Panc1 (cell line): ENCODE data around the gene FOXN4. TPM values are rescaled to one million over a fixed set of nuclear protein-coding genes. Genes with fewer than 3 reads are reported as not detected.

Source experiments
- ATAC-seq: fragments of 200-7000 bp; cut with Tn5 transposase; 2 replicates; pipeline ENCODE4 v1.9.1; 2020; ENCODE audit warnings: mild to moderate bottlenecking, moderate library complexity
- BruUV-seq: library from RNA; stranded (reverse); fragments of 400-500 nt; replicated peaks from 2 replicates; lab custom pipeline; 2021; lab: Mats Ljungman, UMichigan
- CTCF ChIA-PET: fragments of 300-600 bp; sonication (Branson Sonifier 250); formaldehyde crosslinking; loops from one replicate; lab custom pipeline; 2022; ENCODE audit warnings: antibody characterized with exemption; lab: Charles Lee
- POLR2A ChIA-PET: fragments of 300-600 bp; sonication (Branson Sonifier 250); formaldehyde crosslinking; loops from one replicate; lab custom pipeline; 2022; ENCODE audit warnings: antibody characterized with exemption; lab: Charles Lee
- DNase-seq: peaks from one replicate; pipeline ENCODE4 v3.0.0-alpha.2; 2010; ENCODE audit warnings: low read depth, low spot score
- H3K27ac ChIP-seq: 2 replicates; pipeline ENCODE4 v1.5.1; 2011; ENCODE audit warnings: mild to moderate bottlenecking, low read length, inconsistent platforms
- H3K27me3 ChIP-seq: fragments of 200-500 bp; sonication (Bioruptor generic); 2 replicates; pipeline ENCODE4 v1.6.0; 2014; ENCODE audit warnings: low read length, inconsistent platforms; ENCODE audit not compliant: control insufficient read depth, insufficient read depth
- H3K36me3 ChIP-seq: fragments of 200-500 bp; sonication (Bioruptor generic); 2 replicates; pipeline ENCODE4 v1.5.1; 2014; ENCODE audit warnings: inconsistent platforms, mild to moderate bottlenecking, low read length, moderate library complexity; ENCODE audit not compliant: control insufficient read depth, insufficient read depth
- H3K4me1 ChIP-seq: 2 replicates; pipeline ENCODE4 v1.5.1; 2011; ENCODE audit warnings: inconsistent platforms, mild to moderate bottlenecking, low read length, moderate library complexity; ENCODE audit not compliant: control insufficient read depth, insufficient read depth
- H3K4me3 ChIP-seq, 2 experiments: 2 replicates each; pipeline ENCODE4 v1.5.1; 2011 to 2012; ENCODE audit warnings: low read depth in 2 of 2, low read length in 2 of 2, mild to moderate bottlenecking in 2 of 2, inconsistent platforms in 1 of 2, moderate library complexity in 1 of 2
- H3K9me3 ChIP-seq: fragments of 200-500 bp; sonication (Bioruptor generic); 2 replicates; pipeline ENCODE4 v1.5.1; 2014; ENCODE audit warnings: low read depth, mild to moderate bottlenecking, inconsistent platforms, low read length, moderate library complexity; ENCODE audit not compliant: control insufficient read depth, insufficient read depth
- CTCF ChIP-seq: fragments of 450-650 bp; IDR thresholded peaks from 2 replicates; pipeline ENCODE4 v1.5.1; 2017; ENCODE audit warnings: mild to moderate bottlenecking
- POLR2AphosphoS5 ChIP-seq: IDR thresholded peaks from 2 replicates; pipeline ENCODE4 v1.6.1; 2012; ENCODE audit warnings: mild to moderate bottlenecking, low read depth, low read length, moderate library complexity
- REST ChIP-seq, 2 experiments: IDR thresholded peaks; 2 replicates each; pipeline ENCODE4 v1.6.1; 2011 to 2012; ENCODE audit warnings: low read depth in 2 of 2, control low read depth in 1 of 2, low read length in 1 of 2, mild to moderate bottlenecking in 1 of 2, moderate library complexity in 1 of 2; ENCODE audit not compliant: insufficient read depth in 1 of 2
- SIN3A ChIP-seq: IDR thresholded peaks from 2 replicates; pipeline ENCODE4 v1.6.1; 2012; ENCODE audit warnings: low read depth, mild to moderate bottlenecking, low read length, moderate library complexity, borderline replicate concordance; ENCODE audit not compliant: insufficient read depth
- TCF7L2 ChIP-seq: IDR thresholded peaks from 2 replicates; pipeline ENCODE4 v1.6.1; 2011; ENCODE audit warnings: mild to moderate bottlenecking, low read depth, low read length, inconsistent platforms
- in situ Hi-C: cut with HindIII; loops from 2 replicates; pipeline ENCODE4 v1.10.0; 2016; ENCODE audit warnings: low sequenced_read_pairs, low pct_unique_long_range_greater_than_20kb
- intact Hi-C: fragments of 100-400 bp; cut with micrococcal nuclease; formaldehyde crosslinking; loops from one replicate; pipeline ENCODE4 v1.10.0; 2022; ENCODE audit not compliant: unreplicated experiment
- total RNA-seq: library from RNA; stranded (reverse); gene quantifications from one replicate; pipeline ENCODE4 v1.2.1, GENCODE V29; 2021; ENCODE audit not compliant: unreplicated experiment

FOXN4 gene
- total RNA-seq, 1 experiment from 2014 or later: 0.08 TPM

- DNase-seq (no peak), ATAC-seq (no peak)
- Histone ChIP-seq H3K27ac (no peak overlapping the region), H3K4me1 (no peaks in the 10 kb centered on the region), H3K36me3 (no peaks in the 10 kb centered on the region), H3K9me3 (peaks cover 7% of the 10 kb centered on the region; the same call in 1 of the 2 replicates), H3K4me3 (no peak overlapping the region), H3K27me3 (no peaks in the 10 kb centered on the region)
- no TSS peak for BruUV-seq
- CTCF ChIA-PET: no interaction called here
- in situ Hi-C loops: no loop called here
- POLR2A ChIA-PET: no interaction called here
- intact Hi-C loops: loop anchor here (10.0 kb wide), 1 partner anchor 143 kb away; the partner anchor contains the start of gene ACACB
- no peak for TF ChIP-seq POLR2AphosphoS5
- no peak for TF ChIP-seq CTCF
- no peak for TF ChIP-seq REST (IDR thresholded peaks at IDR 0.05; ENCODE audit: insufficient read depth in 1 of 2, low read depth in 2 of 2, low read length in 1 of 2)
- no peak for TF ChIP-seq TCF7L2
- no peak for TF ChIP-seq SIN3A
Observed at GRCh38 chr12:109258201-109258600, 50.9 kb downstream of the FOXN4 start.

- DNase-seq (no peak), ATAC-seq (no peak)
- Histone ChIP-seq H3K4me3 (no peak overlapping the region), H3K27ac (no peak overlapping the region), H3K4me1 (no peaks in the 10 kb centered on the region), H3K36me3 (no peaks in the 10 kb centered on the region), H3K27me3 (no peaks in the 10 kb centered on the region), H3K9me3 (peaks cover 7% of the 10 kb centered on the region; the same call in 1 of the 2 replicates)
- TF ChIP-seq TCF7L2 (no peak), REST (IDR thresholded peaks at IDR 0.05; ENCODE audit: insufficient read depth in 1 of 2, low read depth in 2 of 2, low read length in 1 of 2) (no peak), POLR2AphosphoS5 (no peak), SIN3A (no peak), CTCF (no peak)
- in situ Hi-C loops (no loop called here), intact Hi-C loops (loop anchor here (10.0 kb wide), 1 partner anchor 141 kb away; the partner anchor contains the start of gene ACACB)
- POLR2A ChIA-PET: no interaction called here
- no TSS peak for BruUV-seq
- CTCF ChIA-PET: interaction anchor here (0.6 kb wide), 1 partner anchor 141 kb away, joined by 3 read pairs; no protein-coding TSS in a partner anchor
Observed at GRCh38 chr12:109256011-109256410, 53.1 kb downstream of the FOXN4 start.
